NCI-H1048 (cell line): ENCODE measurements around the gene ADH7.
"Not testable (repeated sequence)": the region's sequence is repeated elsewhere in the genome, so short reads cannot be mapped to it uniquely, and the experiment has no call there.

Experiments
- DNase-seq: peaks from one replicate; lab custom pipeline; 2025; lab: John Stamatoyannopoulos, UW

Gene ADH7

DNA sequence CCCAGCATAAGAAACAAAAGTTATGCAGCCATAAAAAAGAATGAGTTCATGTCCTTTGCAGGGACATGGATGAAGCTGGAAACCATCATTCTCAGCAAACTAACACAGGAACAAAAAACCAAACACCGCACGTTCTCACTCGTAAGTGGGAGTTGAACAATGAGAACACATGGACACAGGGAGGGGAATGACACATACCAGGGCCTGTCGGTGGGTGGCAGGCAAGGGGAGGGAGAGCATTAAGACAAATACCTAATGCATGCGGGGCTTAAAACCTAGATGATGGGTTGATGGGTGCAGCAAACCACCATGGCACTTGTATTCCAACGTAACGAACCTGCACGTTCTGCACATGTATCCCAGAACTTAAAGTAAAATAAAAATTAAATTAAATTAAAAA, 19.4 kb downstream of the ADH7 start:
- not testable (repeated sequence) for DNase-seq

DNA sequence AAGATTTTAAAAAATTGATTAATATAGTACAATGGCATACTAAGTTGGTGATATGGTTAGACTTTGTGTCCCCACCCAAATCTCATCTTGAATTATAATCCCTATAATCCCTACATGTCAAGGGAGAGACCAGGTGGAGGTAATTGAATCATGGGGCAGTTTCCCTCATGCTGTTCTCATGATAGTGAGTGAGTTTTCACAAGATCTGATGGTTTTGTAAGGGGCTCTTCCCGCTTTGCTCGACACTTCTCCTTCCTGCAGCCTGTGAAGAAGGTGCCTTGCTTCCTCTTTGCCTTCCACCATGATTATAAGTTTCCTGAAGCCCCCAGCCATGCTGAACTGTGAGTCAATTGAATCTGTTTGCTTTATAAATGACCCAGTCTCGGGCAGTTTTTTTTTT, 20.2 kb downstream of the ADH7 start:
- not testable (repeated sequence) for DNase-seq

DNA sequence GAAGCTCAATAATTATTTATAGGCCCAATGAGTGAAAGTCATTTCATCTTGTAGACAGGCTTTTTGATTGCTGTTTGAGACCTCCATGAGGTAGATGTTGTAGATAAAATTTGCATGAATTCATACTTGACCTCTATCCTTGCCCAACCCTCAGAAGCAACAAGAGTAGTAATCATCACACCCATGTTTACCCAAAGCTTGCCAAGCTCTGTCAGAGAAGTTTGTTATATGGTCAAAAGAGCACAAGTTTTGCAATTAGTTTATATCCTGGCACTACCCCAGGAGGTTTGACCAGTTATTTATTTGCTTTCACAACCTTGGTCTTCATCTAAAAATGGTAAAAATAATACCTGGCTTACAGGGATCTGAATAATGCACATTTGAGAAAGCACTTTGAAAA, 20.7 kb downstream of the ADH7 start:
- DNase-seq: no peak

DNA sequence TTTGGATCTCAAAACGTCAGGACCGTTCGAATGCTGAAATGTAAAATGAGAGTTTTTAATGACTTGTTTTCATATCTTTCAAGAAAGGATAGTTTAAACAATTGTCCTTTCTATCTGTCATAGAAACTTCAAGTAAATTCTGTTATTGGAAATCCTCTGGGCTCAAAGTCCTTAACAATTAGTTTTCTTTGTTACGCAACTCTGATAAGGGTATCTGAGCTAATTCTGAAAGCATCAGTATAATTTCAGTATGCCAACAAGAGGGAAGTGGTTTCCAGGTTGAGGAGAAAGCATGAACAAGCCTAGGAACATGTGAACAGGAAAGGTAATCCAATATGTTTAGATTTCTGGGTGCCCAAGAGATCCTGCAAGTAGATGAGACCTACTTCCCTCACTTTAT, 22.0 kb downstream of the ADH7 start:
- no peak for DNase-seq

DNA sequence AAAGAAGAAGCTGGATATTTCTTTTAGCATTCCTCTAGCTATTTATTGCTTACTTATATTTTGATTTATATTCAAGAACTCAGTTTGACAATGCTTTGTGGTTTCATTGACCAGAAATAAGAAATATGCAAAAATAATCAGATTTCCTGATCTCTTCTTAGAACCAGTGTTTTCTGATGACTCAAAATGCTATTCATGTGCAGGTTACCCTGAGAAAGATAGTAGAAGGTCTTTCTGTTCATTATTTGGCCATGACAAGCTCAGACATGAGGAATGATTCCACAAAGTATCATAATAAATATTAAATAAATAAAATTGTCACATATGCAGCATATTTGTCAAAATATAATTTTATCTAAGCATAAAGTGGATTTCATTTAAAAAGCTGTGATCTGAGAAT, 24.1 kb downstream of the ADH7 start:
- no peak for DNase-seq

DNA sequence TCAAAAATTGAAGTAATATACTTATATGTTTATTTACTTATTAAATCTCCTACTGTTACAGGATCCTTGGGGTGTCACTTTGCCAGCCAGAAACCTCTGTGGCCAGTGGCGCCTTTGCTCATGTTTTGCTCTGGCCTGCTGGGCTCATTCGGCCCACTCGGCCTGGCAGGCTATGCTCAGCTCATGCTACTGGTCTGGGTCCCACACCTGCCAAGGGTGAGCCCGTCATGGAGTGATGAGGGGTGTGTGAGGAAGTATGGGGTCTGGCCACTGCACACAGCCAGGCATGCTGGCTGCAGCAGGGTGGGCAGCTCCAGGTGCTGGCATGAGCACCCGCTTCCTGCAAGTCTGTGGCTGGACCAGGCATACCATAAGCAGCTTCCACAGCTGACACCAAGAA, 25.1 kb downstream of the ADH7 start:
- DNase-seq: no peak

DNA sequence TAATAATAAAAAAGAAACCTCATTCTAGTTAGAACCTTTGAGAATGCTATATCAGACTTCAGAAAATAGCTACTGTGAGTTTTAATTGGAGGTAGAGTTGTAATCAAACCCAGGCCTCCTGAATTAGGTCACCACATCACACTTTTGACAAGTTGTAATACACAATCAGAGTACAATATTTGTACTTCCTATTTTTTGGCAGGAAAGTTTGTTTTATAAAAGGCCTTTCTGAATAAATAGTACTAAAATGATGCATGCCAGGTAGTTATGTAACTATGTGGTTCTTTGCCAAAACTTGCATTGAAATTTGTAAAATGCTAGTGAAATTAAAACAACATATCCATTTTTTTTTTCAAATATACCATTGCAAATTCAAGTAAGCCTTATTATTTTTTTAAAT, 26.8 kb downstream of the ADH7 start:
- DNase-seq: no peak

DNA sequence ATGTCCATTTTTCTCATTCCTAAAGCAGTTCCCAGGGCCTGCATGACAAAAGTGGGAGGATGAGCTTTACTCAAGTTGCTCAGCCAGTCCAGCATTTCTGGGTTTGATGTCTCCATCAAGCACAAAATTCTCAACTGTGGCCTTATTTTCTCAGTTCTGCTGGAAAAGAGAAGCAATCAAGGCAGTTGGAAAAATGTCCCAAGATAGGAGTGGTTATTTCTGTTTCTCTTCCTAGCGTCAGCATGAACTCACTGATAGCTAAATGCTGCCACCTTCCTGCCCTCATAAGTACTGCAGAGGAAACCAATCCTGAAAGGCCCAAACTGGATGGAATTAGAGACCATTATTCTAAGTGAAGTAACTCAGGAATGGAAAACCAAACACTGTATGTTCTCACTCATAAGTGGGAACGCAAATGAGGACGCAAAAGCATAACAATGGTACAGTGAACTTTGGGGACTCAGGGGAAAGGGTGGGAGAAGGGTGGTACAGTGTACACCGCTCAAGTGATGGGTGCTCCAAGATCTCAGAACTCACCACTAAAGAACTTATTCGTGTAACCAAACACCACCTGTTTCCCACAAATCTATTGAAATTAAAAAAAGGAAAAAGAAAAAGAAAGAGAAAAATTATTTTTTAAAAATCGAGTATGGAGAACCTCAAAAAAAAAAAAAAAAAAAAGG, 29.6 kb downstream of the ADH7 start:
- DNase-seq: peak; percentile 3

DNA sequence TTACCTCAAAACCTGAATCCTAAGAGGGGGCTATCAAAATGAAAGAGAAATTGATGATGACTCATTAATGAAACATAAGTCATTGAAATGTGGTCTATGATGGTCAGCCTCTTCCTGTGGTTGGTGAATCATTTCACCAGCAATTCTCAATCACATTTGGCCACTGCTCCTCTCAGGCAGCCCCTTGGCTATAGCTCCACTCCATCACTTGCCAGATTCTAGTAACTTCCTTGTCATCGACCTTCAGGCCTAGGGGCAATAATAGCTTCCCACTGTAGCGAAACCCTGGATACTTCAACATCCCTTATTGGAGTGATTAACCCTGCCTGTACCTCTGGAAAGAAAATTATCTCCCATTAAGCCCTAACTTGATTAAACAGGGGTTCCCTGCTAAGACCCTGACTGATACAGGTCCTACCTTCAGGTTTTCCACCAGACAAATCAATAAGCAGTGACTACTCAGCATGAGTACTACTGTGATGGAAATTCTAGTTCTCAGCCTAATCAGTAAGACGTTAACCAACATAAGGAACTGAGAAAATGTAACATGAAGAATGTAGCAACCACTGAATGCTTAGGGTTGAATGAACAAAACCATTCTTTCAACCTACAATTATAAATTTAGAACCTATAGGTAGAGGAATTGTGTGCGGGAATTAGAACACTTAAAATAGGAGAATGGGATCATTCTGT, 30.4 kb downstream of the ADH7 start:
- DNase-seq: no peak

DNA sequence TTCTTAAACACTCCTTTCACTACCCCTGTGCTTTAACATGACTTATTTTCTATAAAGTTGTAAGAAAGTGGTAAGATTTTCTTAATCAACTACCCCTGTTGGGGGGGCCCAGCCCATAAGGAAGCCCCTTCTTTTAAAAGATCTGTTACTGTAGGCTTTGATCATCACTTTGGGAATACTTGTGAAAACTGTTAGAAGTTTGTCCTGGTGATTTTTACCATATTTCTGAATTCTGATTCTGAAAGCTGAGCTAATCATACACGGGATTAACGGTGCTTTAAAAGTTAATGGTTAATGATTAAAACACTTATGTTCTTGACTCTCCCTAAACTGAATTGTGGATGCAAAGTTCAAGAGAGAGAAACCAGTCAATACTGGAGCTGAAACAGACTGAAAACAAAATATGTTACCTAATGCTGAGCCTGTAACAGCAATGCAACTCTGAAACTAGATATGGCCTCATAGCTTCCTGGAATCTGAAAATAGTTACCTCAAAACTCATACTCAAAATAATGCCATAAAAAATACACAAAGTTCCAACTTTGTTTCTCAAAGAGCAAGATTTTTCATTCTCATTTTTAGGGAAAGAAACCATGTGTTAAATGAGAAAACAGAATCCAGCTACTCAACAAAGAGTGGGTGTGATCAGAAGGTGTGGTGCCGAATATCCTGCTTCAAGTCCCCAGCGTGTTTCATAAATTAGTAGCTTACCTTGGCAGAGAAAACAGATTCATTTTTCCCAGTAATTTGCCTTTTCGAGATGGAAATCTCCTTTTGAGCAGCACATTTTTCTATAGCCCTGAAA, 31.6 kb downstream of the ADH7 start:
- DNase-seq: no peak

DNA sequence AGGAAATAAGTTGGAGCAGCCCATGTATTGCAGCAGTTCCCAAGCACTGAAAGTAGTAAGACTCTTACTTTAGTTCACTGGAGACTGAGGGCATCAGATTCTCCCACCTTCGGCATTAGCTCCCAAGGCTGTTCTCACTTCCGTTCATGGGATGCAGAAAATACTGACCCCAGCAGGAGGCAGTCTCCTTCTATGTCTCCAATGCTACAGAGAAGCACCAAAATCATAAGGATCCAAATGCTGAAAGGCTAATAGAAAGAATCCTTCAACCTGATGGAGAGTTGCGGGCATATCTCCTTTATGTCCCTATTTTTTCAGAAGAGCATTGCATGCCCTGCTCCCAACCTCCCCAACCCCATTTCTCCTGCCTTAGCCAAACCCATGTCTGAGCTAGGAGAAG, 32.4 kb downstream of the ADH7 start:
- no peak for DNase-seq

DNA sequence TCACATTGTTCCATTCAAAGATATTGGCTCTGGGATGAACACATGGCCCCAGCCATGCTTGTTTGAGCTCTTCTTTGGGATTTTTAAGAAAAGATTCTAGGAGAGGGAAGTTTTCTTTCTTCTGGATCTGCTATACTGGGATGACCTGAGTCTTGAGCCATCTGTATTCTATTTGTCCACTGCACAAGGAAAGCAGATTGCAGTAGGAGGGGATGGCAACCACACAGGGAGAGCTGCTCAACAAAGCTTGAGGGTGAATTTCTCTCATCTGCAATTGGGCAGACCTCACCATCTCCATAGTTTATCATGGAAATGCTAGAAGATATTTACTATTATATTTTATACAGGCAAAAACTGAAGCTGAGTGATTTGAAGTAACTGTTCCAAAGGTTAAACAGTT, 34.3 kb downstream of the ADH7 start:
- DNase-seq: no peak

DNA sequence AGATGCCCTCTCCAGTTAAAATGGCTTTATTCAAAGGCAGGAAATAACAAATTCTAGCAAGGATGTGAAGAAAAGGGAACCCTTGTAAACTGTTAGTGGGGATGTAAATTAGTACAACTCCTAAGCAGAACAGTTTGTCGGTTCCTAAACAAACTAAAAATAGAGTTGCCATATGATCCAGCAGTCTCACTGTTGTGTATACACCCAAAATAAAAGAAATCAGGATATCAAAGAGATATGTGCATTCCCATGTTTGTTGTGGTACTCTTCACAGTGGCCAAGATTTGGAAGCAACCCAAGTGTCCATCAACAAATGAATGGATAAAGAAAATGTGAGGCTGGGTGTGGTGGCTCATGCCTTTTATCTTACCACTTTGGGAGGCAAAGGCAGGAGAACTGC, 36.1 kb downstream of the ADH7 start:
- no peak for DNase-seq

DNA sequence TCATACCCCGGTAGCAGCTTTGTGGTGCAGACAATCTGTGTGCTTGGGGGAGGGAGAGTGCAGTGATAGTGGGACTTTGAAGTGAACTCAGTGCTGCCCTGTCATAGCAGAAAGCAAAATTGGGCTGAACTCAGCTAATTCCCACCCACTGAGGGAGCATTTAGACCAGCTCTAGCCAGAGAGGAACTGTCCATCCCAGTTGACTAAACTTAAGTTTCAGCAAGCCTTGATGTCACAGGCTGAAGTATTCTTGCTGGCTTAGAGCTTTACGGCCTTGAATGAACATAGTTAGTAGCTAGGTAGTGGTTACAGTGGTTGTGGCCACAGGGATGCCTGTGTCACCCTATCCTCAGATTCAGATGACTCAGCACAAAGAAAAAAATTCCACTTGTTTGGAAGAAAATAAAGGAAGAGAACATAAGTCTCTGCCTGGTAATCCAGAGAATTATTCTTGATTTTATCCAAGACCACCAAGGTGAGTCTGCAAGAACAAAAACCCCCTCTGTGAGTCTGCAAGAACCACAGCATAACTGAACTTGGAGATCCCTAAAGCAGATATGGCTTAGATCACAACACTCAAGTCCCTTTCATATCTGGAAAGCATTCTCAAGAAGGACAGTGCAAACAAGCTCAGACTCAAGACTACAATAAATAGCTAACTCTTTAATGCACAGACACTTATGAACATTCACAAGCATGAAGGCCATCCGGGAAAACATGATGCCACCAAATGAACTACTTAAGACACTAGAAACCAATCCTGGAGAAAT, 39.4 kb downstream of the ADH7 start:
- DNase-seq: no peak

DNA sequence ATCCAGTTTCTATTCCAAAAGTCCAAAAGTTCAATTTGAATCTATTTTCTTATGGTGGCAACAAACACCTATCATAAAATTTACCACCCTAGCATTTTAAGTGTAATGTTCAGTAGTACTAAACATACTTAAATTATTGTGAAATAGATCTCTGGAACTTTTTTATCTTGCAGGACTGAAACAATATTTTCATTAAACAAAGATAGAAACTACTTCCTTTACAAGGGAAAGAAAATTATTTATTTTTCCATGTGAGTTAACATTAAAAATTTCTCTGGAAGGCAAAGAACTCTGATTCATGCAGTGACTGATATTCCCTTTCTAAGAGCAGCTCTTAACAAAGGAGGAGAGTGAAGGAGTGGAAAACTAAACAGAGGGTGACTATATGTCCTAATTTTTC, 40.2 kb downstream of the ADH7 start:
- no peak for DNase-seq

DNA sequence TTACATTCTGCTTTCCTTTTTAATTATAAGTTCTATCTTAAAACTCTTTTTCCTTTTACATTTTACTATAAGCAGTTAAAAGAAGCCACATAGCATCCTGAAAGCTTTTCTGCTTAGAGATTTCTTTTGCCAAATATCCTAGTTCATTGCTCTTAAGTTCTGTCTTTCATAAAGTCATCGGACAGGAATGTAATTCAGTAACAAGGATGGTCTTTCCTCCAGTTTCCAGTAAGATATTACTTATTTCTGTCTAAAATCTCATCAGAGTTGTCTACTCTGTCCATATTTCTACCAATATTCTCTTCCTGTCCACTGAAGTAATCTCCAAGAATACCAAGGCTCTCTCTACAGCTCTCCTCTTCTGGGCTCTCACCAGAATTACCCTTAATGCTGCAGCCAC, 45.1 kb downstream of the ADH7 start:
- DNase-seq: no peak

DNA sequence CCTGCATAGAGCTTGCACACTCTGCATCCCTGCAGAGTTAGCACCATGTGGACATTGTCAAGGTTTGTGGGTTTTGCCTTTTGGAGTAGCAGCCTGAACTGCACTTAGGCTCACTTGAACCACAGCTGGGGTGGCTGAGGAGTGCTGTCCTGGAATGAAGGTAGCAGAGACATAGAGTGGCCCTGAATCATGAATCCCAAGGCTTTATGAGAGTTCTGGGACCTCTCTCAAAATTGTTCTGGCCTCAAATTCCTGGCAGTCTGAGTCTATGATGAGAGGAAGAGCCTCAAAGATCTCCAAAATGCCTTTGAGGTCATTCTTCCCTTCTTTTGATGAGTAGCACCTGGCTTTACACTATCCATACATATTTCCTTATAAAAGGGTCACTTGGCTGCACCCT, 45.5 kb downstream of the ADH7 start:
- no peak for DNase-seq

DNA sequence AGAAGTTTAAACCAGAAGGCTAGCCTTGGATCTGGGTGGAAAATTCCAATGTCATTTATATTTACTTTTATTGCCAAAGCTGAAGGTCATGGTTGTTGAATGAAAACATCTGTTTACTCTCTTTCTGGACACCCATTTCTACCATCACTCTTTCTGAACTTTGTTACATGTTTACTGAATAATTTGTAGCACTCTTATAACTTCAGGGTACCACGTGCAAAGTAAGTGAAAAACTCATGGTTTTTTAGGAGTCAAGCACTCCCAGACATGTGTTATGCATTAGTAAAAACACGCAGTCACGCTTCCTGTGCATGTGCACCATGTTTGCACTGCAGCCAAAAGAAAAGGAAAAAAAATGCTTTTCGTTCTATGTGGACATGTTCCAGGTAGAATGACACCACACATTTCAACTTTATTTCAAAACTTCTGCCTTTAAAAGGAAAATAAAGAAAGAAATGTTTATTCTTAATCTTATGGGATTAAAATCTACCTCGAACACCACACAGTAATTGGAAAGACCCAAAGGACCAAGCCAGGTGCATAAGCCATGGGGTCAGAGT, 51.2 kb downstream of the ADH7 start:
- DNase-seq: no peak

DNA sequence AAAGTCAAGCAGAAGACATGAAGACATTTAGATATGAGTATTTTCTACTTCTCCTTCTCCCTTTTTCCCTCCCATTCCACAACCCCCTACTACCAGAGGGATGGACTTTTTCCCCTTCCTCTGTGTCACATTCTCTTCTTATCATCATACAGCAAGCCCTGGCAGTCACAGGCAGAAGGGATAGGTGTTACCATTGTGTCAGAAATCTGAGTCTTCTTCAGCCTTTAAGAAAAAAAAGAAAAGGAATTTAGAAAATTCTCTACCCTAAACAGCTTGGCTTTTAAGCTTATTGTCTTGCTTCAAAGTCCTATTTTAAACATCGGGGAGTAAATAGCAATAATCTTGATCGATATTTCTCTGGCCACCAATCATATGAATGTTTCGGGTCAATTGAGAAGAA, 51.7 kb downstream of the ADH7 start:
- no peak for DNase-seq

DNA sequence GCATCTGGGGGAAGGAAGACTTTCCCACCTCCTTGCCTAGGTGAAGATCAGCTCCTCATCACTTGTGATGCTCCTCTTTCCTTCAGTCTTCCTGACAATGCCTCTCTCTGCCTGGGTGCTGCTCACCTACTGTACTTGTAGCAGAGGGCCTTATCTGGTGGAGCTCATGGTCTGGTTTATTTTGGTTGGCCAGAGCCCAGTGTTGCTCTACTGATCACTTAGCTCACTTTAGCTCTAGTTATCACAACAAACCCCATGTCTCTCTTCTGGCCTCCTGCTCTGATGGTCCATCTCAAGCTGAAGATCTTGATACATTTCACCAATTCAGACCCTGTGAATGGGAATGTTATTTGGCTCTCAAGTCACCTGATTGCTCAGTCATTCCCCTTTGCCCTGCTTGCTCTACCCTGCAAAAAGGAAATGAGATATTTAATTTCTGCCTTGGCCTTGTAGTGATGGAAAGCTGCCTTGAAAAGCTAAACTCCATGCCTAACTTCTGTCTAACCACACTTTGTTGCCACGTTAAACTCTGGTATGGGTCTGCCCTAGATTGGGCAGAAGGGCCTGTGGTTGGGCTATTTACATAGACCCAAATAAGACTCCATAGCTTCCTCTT, 52.3 kb downstream of the ADH7 start:
- DNase-seq: no peak

DNA sequence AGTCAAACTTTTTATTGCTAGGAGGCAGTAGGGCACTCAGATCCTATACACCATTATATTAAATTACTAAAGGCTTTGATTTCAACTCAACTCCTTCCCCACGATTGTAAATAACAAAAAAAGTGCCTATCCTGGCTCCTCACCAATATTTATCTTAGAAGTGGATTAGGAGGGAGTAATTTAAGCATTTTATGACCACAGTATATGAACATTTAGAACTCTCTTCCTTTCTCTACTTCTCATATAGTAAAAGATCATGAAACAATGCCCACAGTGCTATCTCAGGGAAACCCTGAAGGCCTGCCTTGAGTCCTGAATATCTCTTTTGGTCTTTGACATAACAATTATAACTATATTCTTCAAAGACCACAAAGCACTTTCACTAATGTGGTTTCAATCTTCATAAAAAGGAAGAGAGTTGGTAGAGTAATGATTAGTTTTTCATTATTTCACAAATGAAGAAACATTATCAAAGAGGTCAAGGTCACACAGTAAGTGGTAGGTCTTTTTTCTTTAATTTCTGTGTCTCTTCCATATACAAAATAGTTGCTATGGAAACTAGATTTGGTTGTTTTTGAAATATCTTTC, 53.5 kb downstream of the ADH7 start:
- no peak for DNase-seq
